SK-N-SH (cell line): ENCODE data around the gene ASTL.

Experiments used
- CHD2 ChIP-seq: fragments of 150-350 bp; IDR thresholded peaks from 2 replicates; pipeline ENCODE4 v1.6.1; 2018; ENCODE audit warnings: low read length; ENCODE audit not compliant: partially characterized antibody
- EZH2phosphoT487 ChIP-seq: fragments of 200-600 bp; sonication (generic); IDR thresholded peaks from 2 replicates; pipeline ENCODE4 v1.6.1; 2017; ENCODE audit warnings: low read depth, mixed run types, mild to moderate bottlenecking, antibody characterized with exemption, moderate library complexity, borderline replicate concordance
- IRF3 ChIP-seq: fragments of 150-350 bp; IDR thresholded peaks from 2 replicates; pipeline ENCODE4 v1.6.1; 2016; ENCODE audit warnings: mild to moderate bottlenecking, low read depth, low read length
- JUND ChIP-seq: IDR thresholded peaks from 2 replicates; pipeline ENCODE4 v1.4.0; 2012
- MAX ChIP-seq: IDR thresholded peaks from 2 replicates; pipeline ENCODE4 v1.4.0; 2012; ENCODE audit warnings: low read depth
- POLR2AphosphoS5 ChIP-seq: IDR thresholded peaks from 2 replicates; pipeline ENCODE4 v1.6.1; 2012; ENCODE audit warnings: low read depth, low read length
- RAD21 ChIP-seq: IDR thresholded peaks from 2 replicates; pipeline ENCODE4 v1.6.1; 2012; ENCODE audit warnings: mild to moderate bottlenecking, low read length
- RFX5 ChIP-seq: IDR thresholded peaks from 2 replicates; pipeline ENCODE4 v1.6.1; 2012; ENCODE audit warnings: mild to moderate bottlenecking, improper control_type of control experiment, low read length
- SMC3 ChIP-seq: IDR thresholded peaks from 2 replicates; pipeline ENCODE4 v1.6.1; 2012; ENCODE audit warnings: low read depth, low read length, improper control_type of control experiment
- USF1 ChIP-seq: IDR thresholded peaks from 2 replicates; pipeline ENCODE4 v1.4.0; 2012; ENCODE audit warnings: low read depth, borderline replicate concordance
- YY1 ChIP-seq: IDR thresholded peaks from 2 replicates; pipeline ENCODE4 v1.4.0; 2012; ENCODE audit warnings: low read depth, mild to moderate bottlenecking
- ZBTB33 ChIP-seq: IDR thresholded peaks from 2 replicates; pipeline ENCODE4 v1.4.0; 2012; ENCODE audit warnings: low read depth, borderline replicate concordance
- TF ChIP-seq, protein P1 (sequence below): IDR thresholded peaks from 2 replicates; pipeline ENCODE4; 2012
- TF ChIP-seq, protein P2 (sequence below): fragments of 200-600 bp; sonication (generic); IDR thresholded peaks from 2 replicates; pipeline ENCODE4 v1.6.1; 2017; ENCODE audit warnings: antibody characterized with exemption, mild to moderate bottlenecking, moderate library complexity

GRCh38 chr2:96144481-96145035, 6.3 kb upstream of the ASTL start:
- TF ChIP-seq JUND = no peak
- TF ChIP-seq, protein P1, sequence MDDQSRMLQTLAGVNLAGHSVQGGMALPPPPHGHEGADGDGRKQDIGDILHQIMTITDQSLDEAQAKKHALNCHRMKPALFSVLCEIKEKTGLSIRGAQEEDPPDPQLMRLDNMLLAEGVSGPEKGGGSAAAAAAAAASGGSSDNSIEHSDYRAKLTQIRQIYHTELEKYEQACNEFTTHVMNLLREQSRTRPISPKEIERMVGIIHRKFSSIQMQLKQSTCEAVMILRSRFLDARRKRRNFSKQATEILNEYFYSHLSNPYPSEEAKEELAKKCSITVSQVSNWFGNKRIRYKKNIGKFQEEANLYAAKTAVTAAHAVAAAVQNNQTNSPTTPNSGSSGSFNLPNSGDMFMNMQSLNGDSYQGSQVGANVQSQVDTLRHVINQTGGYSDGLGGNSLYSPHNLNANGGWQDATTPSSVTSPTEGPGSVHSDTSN = no peak
- TF ChIP-seq CHD2 = no peak
- no peak for TF ChIP-seq RFX5
- no peak for TF ChIP-seq RAD21
- no peak for TF ChIP-seq YY1
- TF ChIP-seq MAX = no peak
- no peak for TF ChIP-seq IRF3
- no peak for TF ChIP-seq POLR2AphosphoS5
- TF ChIP-seq, protein P2, sequence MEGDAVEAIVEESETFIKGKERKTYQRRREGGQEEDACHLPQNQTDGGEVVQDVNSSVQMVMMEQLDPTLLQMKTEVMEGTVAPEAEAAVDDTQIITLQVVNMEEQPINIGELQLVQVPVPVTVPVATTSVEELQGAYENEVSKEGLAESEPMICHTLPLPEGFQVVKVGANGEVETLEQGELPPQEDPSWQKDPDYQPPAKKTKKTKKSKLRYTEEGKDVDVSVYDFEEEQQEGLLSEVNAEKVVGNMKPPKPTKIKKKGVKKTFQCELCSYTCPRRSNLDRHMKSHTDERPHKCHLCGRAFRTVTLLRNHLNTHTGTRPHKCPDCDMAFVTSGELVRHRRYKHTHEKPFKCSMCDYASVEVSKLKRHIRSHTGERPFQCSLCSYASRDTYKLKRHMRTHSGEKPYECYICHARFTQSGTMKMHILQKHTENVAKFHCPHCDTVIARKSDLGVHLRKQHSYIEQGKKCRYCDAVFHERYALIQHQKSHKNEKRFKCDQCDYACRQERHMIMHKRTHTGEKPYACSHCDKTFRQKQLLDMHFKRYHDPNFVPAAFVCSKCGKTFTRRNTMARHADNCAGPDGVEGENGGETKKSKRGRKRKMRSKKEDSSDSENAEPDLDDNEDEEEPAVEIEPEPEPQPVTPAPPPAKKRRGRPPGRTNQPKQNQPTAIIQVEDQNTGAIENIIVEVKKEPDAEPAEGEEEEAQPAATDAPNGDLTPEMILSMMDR = no peak
- no peak for TF ChIP-seq USF1
- no peak for TF ChIP-seq ZBTB33
- no peak for TF ChIP-seq EZH2phosphoT487
- no peak for TF ChIP-seq SMC3
